Kasumi-1 (cell line): ENCODE results near the gene CDH4.

Source experiments
- DNase-seq, 2 experiments: peaks; one replicate each; lab custom pipeline; 2025; lab: John Stamatoyannopoulos, UW

CDH4 gene

GRCh38 chr20:61693055-61693600 lies 441.1 kb downstream of the CDH4 start:
- no peak for DNase-seq

- no peak for DNase-seq
These were observed 442.6 kb downstream of the CDH4 start for GRCh38 chr20:61694682-61695081.

GRCh38 chr20:61695741-61696140 lies 443.7 kb downstream of the CDH4 start:
- DNase-seq = no peak

- no peak for DNase-seq
These were observed 444.2 kb downstream of the CDH4 start for GRCh38 chr20:61696181-61696735.

GRCh38 chr20:61697666-61698597 lies 445.9 kb downstream of the CDH4 start:
- DNase-seq = no peak

- no peak for DNase-seq
These were observed 446.8 kb downstream of the CDH4 start for GRCh38 chr20:61698598-61699494.

GRCh38 chr20:61699495-61700374 lies 447.7 kb downstream of the CDH4 start:
- DNase-seq = no peak

DNA sequence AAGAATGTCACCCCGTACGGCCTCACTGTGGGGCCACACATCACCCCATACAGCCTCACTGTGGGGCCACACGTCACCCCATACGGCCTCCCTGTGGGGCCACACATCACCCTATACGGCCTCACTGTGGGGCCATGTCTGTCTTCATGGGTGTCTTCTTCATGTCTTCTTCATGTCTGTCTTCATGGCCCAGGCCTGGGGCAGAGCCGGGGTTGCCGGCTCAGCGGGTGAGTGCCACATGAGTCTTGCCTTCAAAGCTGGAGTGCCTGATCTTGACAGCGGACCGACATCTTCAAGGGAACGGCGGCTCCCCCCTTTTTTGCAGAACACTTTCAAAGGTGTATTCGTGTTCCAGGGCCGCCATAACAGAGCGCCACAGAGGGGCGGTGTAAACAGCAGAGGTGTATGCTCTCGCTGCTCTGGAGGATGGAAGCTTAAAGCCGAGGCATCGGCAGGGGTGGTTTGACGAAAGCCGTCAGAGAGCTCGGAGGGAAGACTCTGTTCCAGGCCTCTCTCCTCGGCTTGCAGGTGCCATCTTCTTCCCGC lies 448.6 kb downstream of the CDH4 start:
- no peak for DNase-seq

GRCh38 chr20:61701401-61701800 lies 449.3 kb downstream of the CDH4 start:
- no peak for DNase-seq

- no peak for DNase-seq
These were observed 449.7 kb downstream of the CDH4 start for GRCh38 chr20:61701802-61702201.

GRCh38 chr20:61702246-61702645 lies 450.2 kb downstream of the CDH4 start:
- no peak for DNase-seq

DNA sequence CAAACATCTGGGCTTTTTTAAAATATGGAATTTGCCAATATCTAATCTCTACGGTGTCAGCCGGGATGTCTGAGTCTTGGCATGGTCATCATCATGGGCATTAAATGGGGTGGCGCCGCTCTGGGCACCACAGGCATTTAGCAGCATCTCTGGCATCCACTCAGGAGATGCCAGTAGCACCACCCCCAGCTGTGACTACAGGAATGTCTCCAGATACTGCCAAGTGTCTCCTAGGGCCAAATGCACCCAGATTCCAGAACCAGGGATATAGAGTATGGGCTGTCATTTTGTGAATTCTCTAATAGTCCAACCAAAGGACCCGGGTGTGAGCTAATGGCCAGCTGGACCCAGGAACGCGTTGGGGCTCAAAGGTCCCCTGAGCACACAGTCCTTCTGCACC lies 452.6 kb downstream of the CDH4 start:
- no peak for DNase-seq

GRCh38 chr20:61705386-61706258 lies 453.6 kb downstream of the CDH4 start:
- DNase-seq = no peak

DNA sequence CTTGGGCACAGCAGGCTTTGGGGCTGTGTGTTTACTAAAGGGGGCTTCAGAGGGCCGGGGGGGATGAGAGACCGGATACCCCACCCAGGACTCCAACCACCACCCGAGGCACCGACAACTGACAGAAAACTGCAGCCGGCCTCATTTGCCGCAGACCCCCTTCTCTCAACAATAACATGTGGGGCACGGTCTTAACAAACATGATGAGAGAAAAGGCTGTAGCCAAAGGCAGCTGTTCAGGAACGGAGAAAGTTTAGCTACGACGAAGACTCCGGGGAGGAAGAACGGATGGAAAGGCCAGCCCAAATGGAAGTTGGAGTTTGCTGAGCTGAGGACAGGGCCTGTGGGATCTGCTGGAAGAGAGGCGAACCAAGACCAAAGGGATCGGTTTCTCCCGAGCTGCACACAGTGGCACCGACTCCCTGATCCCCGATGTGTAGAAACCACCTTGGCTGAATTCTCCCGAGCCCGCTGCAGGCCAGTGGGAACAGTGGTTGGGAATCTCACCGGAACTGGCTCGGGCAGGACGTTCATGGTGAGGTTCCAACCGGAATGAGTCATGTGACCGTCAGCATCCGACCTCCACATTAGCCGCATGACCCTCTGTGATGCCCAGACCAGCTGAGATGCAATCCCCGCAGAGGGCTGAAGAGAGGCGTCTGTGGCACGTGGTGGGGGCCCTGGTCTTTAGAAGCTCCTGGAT lies 454.3 kb downstream of the CDH4 start:
- no peak for DNase-seq

DNA sequence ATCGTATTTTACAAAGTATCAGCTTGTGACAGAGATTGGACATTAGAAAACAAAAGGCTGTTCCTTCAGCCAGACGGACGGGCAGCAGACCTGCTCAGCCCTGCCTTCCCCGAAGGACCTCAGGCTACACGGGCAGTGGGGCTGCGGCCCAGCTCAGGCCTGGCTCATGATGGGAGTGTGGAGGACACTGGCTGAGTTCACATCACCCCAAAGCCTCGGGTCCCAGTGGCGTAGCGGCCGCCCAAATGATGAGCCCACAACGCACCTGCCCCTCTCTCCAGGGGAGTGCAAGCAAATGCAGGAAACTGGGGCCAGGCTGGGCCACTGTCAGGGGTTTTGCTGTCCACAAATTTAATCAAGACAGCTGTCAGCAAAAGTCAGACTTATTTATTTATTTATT lies 456.8 kb downstream of the CDH4 start:
- DNase-seq = no peak

DNA sequence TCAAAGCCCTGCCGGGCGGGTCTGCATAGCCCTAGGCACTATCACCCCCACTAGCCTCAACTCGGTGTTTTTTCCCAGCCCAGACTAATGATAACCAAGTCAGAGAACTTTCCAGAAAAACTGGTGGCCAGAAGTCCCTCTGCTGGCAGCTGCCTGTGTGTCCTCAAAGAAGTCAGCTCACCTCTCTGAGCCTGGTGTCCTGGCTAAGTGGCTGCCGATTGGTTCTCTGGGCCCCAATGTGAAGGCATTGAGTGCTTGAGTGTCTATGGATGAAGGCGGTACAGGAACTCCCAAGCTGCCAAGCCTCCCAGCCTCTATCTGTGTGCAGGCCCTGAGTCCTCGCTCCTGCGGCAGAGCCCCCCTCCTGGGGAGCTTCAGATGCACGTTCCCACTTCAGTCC lies 458.0 kb downstream of the CDH4 start:
- DNase-seq = no peak

GRCh38 chr20:61712688-61713087 lies 460.6 kb downstream of the CDH4 start:
- DNase-seq = no peak

- no peak for DNase-seq
These were observed 466.4 kb downstream of the CDH4 start for GRCh38 chr20:61718361-61719005.
